Coronary artery (tissue), 2 donors: ENCODE measurements around the gene VAV2.

Source experiments
- DNase-seq: peaks from one replicate; pipeline ENCODE4 v3.0.0-alpha.2; 2017; ENCODE audit warnings: low spot score
- H3K27ac ChIP-seq, 2 donors: fragments of 200-600 bp; sonication (generic); one replicate each; pipeline ENCODE4 v1.5.1; 2016 to 2019
- H3K4me3 ChIP-seq: fragments of 200-600 bp; sonication (generic); 2 replicates; pipeline ENCODE4 v1.5.1; 2016; ENCODE audit warnings: mild to moderate bottlenecking, moderate library complexity
- TF ChIP-seq, protein P1 (sequence below): fragments of 200-600 bp; sonication (generic); IDR thresholded peaks from one replicate; pipeline ENCODE4 v1.5.1; 2019; ENCODE audit warnings: antibody characterized with exemption

Gene VAV2

DNA sequence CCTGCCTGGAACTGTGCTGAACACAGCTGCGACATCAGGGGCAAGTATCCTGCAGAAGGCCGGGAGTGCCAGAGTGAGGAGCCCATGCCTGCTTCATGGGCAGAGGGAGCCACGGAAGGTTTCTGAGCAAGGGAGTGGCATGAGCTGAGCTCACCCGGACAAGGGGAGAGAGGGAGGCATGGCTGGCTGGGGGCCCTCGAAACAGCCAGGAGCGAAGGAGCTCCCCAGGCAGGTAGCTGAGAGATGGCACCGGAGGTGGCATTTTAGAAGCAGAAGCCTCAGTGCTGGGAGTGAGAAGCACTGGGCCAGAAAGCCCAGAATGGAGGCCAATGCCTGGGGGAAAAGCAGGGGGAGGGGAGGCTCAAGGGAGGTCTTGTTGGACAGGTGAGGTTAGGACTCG lies 197.1 kb downstream of the VAV2 start:
- TF ChIP-seq, protein P1, sequence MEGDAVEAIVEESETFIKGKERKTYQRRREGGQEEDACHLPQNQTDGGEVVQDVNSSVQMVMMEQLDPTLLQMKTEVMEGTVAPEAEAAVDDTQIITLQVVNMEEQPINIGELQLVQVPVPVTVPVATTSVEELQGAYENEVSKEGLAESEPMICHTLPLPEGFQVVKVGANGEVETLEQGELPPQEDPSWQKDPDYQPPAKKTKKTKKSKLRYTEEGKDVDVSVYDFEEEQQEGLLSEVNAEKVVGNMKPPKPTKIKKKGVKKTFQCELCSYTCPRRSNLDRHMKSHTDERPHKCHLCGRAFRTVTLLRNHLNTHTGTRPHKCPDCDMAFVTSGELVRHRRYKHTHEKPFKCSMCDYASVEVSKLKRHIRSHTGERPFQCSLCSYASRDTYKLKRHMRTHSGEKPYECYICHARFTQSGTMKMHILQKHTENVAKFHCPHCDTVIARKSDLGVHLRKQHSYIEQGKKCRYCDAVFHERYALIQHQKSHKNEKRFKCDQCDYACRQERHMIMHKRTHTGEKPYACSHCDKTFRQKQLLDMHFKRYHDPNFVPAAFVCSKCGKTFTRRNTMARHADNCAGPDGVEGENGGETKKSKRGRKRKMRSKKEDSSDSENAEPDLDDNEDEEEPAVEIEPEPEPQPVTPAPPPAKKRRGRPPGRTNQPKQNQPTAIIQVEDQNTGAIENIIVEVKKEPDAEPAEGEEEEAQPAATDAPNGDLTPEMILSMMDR, result no peak

DNA sequence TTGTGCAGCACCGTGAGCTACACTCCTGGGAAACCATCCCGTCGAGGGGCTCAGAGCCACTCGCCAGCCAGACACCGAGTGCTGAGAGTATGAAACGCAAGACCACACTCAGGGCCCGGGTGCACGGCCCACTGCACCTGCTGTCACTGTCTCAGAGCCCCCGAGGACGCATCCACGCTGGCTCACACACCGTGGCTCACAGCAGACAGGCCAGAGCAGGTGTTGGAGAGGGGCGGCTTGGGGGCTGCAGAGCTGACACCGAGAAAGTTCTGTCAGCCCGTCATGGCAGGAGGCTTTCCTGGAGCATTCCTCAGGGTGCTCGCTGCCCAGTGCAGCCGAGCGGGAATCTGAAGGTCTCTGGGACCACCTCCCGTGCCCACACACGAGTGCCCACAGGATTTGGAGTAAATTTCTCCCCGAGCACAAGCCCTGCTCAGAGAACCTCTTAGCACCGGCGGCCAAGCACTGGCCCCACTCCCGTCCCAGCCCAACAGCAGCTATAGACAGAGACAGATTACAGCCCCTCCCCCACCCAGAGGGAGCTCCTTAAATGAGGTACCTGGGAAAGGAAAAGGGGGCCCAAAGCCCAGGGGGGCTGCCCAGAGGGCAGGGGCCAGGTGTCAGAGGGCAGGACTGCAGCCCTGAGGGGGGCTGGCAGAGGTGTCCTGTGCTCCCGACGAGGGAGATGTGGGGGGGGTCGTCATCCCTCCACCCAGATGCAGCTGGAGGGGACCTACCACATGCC lies 197.9 kb downstream of the VAV2 start:
- Histone ChIP-seq H3K4me3 (no peak overlapping the region), H3K27ac (no peak overlapping the region)
- TF ChIP-seq, protein P1, result no peak
- DNase-seq, result no peak

More for the DNA sequence above, 197.1 kb downstream of the VAV2 start:
- DNase-seq, result no peak
- H3K27ac ChIP-seq, result no peak overlapping the region
- no peak overlapping the region for H3K4me3 ChIP-seq

DNA sequence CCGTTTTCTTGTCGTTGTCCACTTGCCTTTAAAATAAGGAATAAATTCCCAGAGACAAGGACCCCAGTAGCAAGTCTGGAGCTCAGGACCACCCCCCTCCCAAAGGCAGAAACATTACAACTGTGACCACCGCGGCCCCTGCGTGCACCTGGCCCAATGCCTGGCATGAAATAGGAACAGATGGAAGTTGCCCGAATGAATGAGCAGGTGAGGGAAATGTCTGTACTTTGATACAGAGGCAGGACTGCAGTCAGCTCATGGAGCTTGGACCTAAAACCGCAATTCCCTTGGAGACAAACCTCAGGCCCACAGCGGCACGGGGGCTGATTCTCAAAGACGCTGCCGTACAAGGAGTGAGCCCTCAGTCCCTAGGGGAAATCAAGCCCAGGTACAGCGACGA lies 198.7 kb downstream of the VAV2 start:
- Histone ChIP-seq H3K27ac (no peak overlapping the region), H3K4me3 (peak overlapping the region; percentile 58)
- DNase-seq, result no peak
- TF ChIP-seq, protein P1, result no peak

DNA sequence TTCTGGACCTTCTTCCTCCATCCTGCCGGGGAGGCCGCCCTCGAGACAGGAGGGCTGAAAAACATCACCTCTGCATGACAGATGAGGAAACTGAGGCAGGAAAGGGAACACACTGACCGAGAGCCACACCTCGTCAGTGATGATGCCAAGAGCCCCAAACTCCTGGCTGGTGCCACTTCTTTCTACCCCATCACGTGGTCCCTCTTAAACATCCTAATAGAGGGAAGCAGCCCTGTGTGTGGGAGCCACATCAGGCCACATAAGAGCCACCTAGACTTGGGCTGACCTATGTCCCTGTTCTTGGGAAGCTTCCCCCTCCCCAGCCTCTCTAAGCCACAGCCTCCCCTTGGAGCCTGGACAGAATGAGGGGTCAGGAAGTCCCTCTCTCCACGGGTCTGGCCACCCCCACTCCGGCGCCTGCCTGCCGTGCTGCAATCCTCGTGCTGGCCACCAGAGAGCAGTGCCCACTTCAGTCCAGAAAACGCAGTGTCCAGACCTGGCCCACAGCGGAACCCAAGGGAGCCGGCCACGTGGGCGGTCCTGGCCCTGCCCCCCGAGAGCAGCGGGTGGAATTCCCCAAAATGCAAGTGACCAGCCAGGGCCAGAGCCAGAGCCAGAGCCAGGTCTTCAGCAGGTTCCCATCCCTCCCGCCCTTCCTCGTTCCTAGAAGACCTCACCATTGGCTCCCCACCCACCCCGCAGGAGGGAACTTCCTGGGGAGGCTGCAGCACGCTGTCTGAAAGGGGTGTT lies 199.2 kb downstream of the VAV2 start:
- peak; percentile 85 for DNase-seq
- TF ChIP-seq, protein P1, result peak; percentile 95
- H3K27ac ChIP-seq, result no peak overlapping the region
- peak overlapping the region; percentile 58 for H3K4me3 ChIP-seq

DNA sequence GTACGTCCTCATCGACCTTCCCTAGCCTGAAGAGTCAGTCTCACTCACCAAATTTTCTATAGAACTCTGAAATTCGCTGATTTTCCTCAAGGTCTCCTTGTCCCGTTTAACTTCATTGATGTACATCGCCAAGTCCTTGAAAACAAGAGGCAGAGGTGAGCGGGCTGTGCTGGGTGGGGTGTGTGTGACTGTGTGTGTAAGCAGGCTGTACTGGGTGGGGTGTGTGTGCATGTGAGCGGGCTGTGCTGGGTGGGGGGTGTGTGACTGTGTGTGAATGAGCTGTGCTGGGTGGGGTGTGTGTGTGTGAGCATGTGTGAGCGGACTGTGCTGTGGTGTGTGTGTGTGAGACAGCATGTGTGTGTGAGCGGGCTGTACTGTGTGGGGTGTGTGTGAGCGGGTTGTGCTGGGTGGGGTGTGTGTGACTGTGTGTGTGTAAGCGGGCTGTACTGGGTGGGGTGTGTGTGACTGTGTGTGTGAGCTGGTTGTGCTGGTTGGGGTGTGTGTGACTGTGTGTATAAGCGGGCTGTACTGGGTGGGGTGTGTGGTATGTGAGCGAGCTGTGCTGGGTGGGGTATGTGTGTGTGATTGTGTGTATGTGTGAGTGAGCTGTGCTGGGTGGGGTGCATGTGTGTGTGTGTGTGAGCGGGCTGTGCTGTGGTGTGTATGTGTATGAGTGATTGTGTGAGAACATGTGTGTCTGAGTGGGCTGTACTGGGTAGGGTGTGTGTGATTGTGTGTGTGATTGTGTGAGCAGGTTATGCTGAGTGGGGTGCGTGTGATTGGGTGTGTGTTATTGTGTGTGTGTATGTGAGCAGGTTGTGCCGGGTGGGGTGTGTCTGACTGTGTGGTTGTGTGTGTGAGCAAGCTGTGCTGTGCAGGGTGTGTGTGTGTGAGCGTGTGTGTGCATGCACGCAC lies 200.1 kb downstream of the VAV2 start:
- TF ChIP-seq, protein P1, result no peak
- no peak overlapping the region for H3K4me3 ChIP-seq
- H3K27ac ChIP-seq, result no peak overlapping the region
- no peak for DNase-seq

DNA sequence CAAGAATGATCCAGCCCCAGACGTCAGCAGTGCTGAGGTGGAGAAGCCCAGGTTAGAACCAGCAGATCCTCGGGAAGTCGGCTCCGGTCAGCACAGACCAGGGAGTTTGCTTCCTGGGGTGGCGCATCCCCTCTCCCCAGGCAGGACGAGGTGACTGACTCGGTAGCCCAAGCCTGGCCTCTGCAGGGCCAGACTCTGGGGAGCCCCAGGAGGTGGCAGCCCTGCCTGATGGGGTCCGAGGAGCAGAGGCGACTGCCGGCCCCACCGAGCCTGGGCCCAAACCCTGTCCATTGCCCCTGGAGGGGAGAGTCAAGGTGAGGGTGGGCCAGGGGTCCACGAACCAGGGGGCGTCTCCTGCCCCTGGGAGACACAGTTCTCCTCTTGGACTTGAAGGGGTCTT lies 201.1 kb downstream of the VAV2 start:
- TF ChIP-seq, protein P1, result no peak
- DNase-seq, result no peak
- Histone ChIP-seq H3K4me3 (no peak overlapping the region), H3K27ac (no peak overlapping the region)
